Measurements from ENCODE around the gene KIF23. TPM values are rescaled to one million over a fixed set of nuclear protein-coding genes. Genes with fewer than 3 reads are reported as not detected.

The KIF23 gene
- polyA plus RNA-seq, 3 donors = 1.5 to 8.1 (median 1.8) TPM

GRCh38 chr15:69386284-69386683 is 27.9 kb upstream of the KIF23 start:
- Mint-ChIP-seq H3K4me1 (no peaks in the 10 kb centered on the region), H3K9me3 (no peaks in the 10 kb centered on the region), H3K27me3 (ENCODE audit: low read depth in 3 of 3) (peaks cover 0 to 3% (median 0%) of the 10 kb centered on the region in 3 donors), H3K27ac (no peak overlapping the region), H3K4me3 (no peak overlapping the region), H3K36me3 (no peaks in the 10 kb centered on the region)
- Histone ChIP-seq H3K36me3 (replicated peaks in 1 of 2; ENCODE audit: control insufficient read depth in 1 of 2, insufficient read depth in 2 of 2, low read length in 2 of 2) (no peaks in the 10 kb centered on the region), H4K20me1 (ENCODE audit: insufficient read depth, low read length) (no peaks in the 10 kb centered on the region), H3K27ac (ENCODE audit: low read depth in 1 of 2, low read length in 2 of 2) (no peak overlapping the region), H3K4me2 (replicated peaks; ENCODE audit: extremely low read depth, low read length, poor library complexity, severe bottlenecking) (no peak overlapping the region), H3K79me2 (ENCODE audit: insufficient read depth, low read length) (no peaks in the 10 kb centered on the region), H3K27me3 (ENCODE audit: control insufficient read depth in 2 of 2, insufficient read depth in 2 of 2, low read length in 2 of 2) (no peaks in the 10 kb centered on the region), H3K9me3 (replicated peaks in 1 of 2; ENCODE audit: control insufficient read depth in 1 of 2, insufficient read depth in 1 of 2, low read length in 2 of 2) (no peaks in the 10 kb centered on the region), H2AFZ (ENCODE audit: insufficient read depth, low read depth, low read length, poor library complexity, severe bottlenecking) (no peak overlapping the region), H3K4me3 (replicated peaks in 1 of 3; ENCODE audit: low read depth in 2 of 3, low read length in 3 of 3) (no peak overlapping the region), H3K4me1 (ENCODE audit: control insufficient read depth in 1 of 2, insufficient read depth in 2 of 2, low read length in 2 of 2) (no peaks in the 10 kb centered on the region), H3K9ac (ENCODE audit: insufficient read depth, low read length, poor library complexity, severe bottlenecking) (no peak overlapping the region)
- intact Hi-C loops (cut with micrococcal nuclease) = no loop called here
- 100% methylated on average over 3 of the region's 7 CpGs for WGBS (ENCODE audit: insufficient coverage)
- no peak for TF ChIP-seq CTCF (IDR thresholded peaks at IDR 0.05)
- DNase-seq = no peak

- 93% methylated on average over 6 of the region's 6 CpGs for WGBS (ENCODE audit: insufficient coverage)
- no peak for TF ChIP-seq CTCF (IDR thresholded peaks at IDR 0.05)
- Histone ChIP-seq H3K36me3 (replicated peaks in 1 of 2; ENCODE audit: control insufficient read depth in 1 of 2, insufficient read depth in 2 of 2, low read length in 2 of 2) (no peaks in the 10 kb centered on the region), H3K4me2 (replicated peaks; ENCODE audit: extremely low read depth, low read length, poor library complexity, severe bottlenecking) (no peak overlapping the region), H3K79me2 (ENCODE audit: insufficient read depth, low read length) (no peaks in the 10 kb centered on the region), H4K20me1 (ENCODE audit: insufficient read depth, low read length) (no peaks in the 10 kb centered on the region), H2AFZ (ENCODE audit: insufficient read depth, low read depth, low read length, poor library complexity, severe bottlenecking) (no peak overlapping the region), H3K9me3 (replicated peaks in 1 of 2; ENCODE audit: control insufficient read depth in 1 of 2, insufficient read depth in 1 of 2, low read length in 2 of 2) (no peaks in the 10 kb centered on the region), H3K9ac (ENCODE audit: insufficient read depth, low read length, poor library complexity, severe bottlenecking) (no peak overlapping the region), H3K27ac (ENCODE audit: low read depth in 1 of 2, low read length in 2 of 2) (no peak overlapping the region), H3K27me3 (ENCODE audit: control insufficient read depth in 2 of 2, insufficient read depth in 2 of 2, low read length in 2 of 2) (no peaks in the 10 kb centered on the region), H3K4me1 (ENCODE audit: control insufficient read depth in 1 of 2, insufficient read depth in 2 of 2, low read length in 2 of 2) (no peaks in the 10 kb centered on the region), H3K4me3 (replicated peaks in 1 of 3; ENCODE audit: low read depth in 2 of 3, low read length in 3 of 3) (no peak overlapping the region)
- no peaks in the 10 kb centered on the region for H3K9me3 Mint-ChIP-seq
- peaks cover 0 to 2% (median 2%) of the 10 kb centered on the region in 3 donors for H3K27me3 Mint-ChIP-seq (ENCODE audit: low read depth in 3 of 3)
- no peak overlapping the region for H3K27ac Mint-ChIP-seq
- H3K36me3 Mint-ChIP-seq = no peaks in the 10 kb centered on the region
- intact Hi-C loops (cut with micrococcal nuclease) = no loop called here
- no peak for DNase-seq
- no peaks in the 10 kb centered on the region for H3K4me1 Mint-ChIP-seq
- H3K4me3 Mint-ChIP-seq = no peak overlapping the region
Measured at GRCh38 chr15:69388260-69388705, 25.9 kb upstream of the KIF23 start.
